Mesothelial cell of epicardium (in vitro differentiated cells): Measurements from ENCODE around the gene CIDEB. TPM values are rescaled to one million over a fixed set of nuclear protein-coding genes. Genes with fewer than 3 reads are reported as not detected.

ENCODE experiments used
- DNase-seq, 2 experiments: peaks; one replicate each; pipeline ENCODE4 v3.0.0; 2021; ENCODE audit warnings: low spot score in 2 of 2; ENCODE audit not compliant: unreplicated experiment in 2 of 2
- H3K27ac Mint-ChIP-seq: 2 replicates; pipeline ENCODE4 v1.8.0; 2021; ENCODE audit warnings: mixed read lengths
- H3K27me3 Mint-ChIP-seq: 2 replicates; pipeline ENCODE4 v1.8.0; 2021; ENCODE audit warnings: low read depth, mixed read lengths
- H3K36me3 Mint-ChIP-seq: 2 replicates; pipeline ENCODE4 v1.8.0; 2021; ENCODE audit warnings: mixed read lengths
- H3K4me1 Mint-ChIP-seq: 2 replicates; pipeline ENCODE4 v1.8.0; 2021; ENCODE audit warnings: mixed read lengths
- H3K4me3 Mint-ChIP-seq: 2 replicates; pipeline ENCODE4 v1.8.0; 2021; ENCODE audit warnings: mild to moderate bottlenecking, moderate library complexity, mixed read lengths
- H3K9me3 Mint-ChIP-seq: 2 replicates; pipeline ENCODE4 v1.8.0; 2021; ENCODE audit warnings: mixed read lengths
- total RNA-seq: library from RNA; stranded (reverse); gene quantifications from 3 replicates; pipeline ENCODE4 v1.2.1, GENCODE V29; 2021
- TF ChIP-seq, protein P1 (sequence below): fragments of 200-600 bp; sonication (generic); IDR thresholded peaks from one replicate; pipeline ENCODE4 v1.5.0; 2021; ENCODE audit warnings: antibody characterized with exemption; ENCODE audit not compliant: unreplicated experiment

Gene CIDEB
- total RNA-seq, 1 donor from 2014 or later = not detected

DNA sequence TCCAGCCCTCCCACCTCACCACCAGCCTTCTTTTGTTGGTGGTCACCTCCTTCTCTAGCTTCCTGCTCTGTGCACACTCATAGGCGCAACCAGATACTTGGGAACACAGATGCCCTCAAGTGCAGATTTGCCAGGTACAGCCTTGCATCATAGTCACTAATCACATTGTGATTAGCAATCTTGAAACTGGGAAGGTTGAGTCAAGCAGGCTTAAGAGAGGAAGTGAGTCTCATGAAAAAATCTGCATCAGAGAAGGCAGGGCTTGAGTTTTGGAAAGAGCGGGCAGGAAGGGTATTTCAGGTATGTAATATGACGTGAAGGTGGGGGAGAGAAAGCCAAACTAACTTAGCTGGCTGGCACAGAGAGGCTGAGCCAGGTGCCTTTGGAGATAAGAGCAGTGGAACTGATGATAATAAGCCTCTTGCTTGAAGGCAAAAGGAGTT lies 33.7 kb downstream of the CIDEB start:
- Mint-ChIP-seq H3K27me3 (no peaks in the 10 kb centered on the region), H3K4me1 (peaks cover 24% of the 10 kb centered on the region), H3K9me3 (no peaks in the 10 kb centered on the region), H3K4me3 (no peak overlapping the region), H3K27ac (peak overlapping the region; percentile 64), H3K36me3 (no peaks in the 10 kb centered on the region)
- TF ChIP-seq, protein P1, sequence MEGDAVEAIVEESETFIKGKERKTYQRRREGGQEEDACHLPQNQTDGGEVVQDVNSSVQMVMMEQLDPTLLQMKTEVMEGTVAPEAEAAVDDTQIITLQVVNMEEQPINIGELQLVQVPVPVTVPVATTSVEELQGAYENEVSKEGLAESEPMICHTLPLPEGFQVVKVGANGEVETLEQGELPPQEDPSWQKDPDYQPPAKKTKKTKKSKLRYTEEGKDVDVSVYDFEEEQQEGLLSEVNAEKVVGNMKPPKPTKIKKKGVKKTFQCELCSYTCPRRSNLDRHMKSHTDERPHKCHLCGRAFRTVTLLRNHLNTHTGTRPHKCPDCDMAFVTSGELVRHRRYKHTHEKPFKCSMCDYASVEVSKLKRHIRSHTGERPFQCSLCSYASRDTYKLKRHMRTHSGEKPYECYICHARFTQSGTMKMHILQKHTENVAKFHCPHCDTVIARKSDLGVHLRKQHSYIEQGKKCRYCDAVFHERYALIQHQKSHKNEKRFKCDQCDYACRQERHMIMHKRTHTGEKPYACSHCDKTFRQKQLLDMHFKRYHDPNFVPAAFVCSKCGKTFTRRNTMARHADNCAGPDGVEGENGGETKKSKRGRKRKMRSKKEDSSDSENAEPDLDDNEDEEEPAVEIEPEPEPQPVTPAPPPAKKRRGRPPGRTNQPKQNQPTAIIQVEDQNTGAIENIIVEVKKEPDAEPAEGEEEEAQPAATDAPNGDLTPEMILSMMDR = no peak
- no peak for DNase-seq

DNA sequence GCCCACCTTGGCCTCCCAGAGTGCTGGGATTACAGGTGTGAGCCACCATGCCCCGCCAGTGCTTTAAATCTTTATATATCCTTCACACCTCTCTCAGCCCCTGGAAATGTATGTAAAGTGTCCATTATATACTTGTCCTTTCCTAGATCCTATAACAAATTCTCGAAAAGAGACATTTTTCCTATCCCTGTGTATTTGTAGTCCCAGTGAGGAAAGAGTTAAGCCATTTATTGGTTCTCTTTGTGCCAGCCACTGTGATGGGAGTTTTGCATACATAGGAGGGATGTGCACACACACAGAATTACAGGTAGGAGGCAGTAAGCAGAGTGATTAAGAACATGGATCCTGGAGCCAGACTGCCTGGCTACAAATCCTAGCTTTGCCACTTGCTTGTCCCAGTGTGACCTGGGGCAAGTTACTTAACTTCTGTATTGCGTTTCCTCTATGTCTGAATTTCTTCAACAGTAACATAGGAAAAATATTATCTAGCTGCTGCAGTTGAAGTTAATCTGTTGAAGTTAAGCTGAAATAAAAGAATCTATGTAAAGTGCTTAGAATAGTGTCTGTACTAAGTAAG lies 34.3 kb downstream of the CIDEB start:
- Mint-ChIP-seq H3K4me1 (peaks cover 24% of the 10 kb centered on the region), H3K36me3 (no peaks in the 10 kb centered on the region), H3K4me3 (no peak overlapping the region), H3K9me3 (no peaks in the 10 kb centered on the region), H3K27me3 (no peaks in the 10 kb centered on the region), H3K27ac (peak overlapping the region; percentile 32)
- no peak for DNase-seq
- TF ChIP-seq, protein P1 = no peak

DNA sequence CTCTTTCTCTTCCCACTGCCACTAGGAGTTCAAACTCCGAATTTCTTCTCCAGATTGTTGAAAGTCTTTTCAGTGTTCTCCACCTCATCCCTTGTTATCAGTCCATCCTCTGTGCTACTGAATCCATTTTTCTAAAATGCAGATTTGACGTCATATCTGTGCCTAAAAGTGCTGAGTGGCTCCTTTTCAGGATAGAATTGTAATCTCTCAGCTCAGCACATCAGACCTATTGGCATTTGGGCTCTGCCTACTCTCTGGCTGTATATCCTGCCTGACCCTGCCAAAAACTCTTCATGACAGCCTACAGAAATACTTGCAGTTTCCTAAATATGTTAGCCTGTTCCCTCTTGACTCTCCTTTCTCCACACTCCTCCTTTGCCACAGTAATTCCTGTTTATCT lies 35.3 kb downstream of the CIDEB start:
- Mint-ChIP-seq H3K4me1 (peaks cover 24% of the 10 kb centered on the region), H3K27ac (peak overlapping the region; percentile 10), H3K4me3 (peak overlapping the region; percentile 84), H3K27me3 (no peaks in the 10 kb centered on the region), H3K36me3 (no peaks in the 10 kb centered on the region), H3K9me3 (no peaks in the 10 kb centered on the region)
- DNase-seq = no peak
- TF ChIP-seq, protein P1 = no peak

DNA sequence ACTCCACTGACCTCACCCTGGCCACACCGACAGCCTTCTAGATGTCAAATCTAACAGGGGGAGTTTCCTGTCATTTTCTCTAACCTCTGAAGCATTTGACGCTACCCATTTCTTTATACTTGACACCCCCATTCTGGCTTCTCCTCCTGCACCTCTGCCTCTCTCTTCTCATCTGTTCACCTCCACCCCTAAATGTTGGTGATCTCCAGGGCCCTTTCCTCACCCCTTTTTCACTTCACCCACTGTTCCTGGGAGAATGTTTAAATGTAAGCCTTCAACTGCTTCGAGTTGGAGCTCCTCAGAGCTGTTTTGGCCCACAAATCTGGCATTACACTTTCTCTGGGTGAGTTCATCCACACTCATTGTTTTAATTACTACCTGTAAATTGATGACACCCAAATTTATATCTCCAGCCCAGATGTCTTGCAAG lies 35.9 kb downstream of the CIDEB start:
- Mint-ChIP-seq H3K9me3 (no peaks in the 10 kb centered on the region), H3K27me3 (no peaks in the 10 kb centered on the region), H3K4me3 (peak overlapping the region; percentile 84), H3K36me3 (peaks cover 6% of the 10 kb centered on the region), H3K27ac (peak overlapping the region; percentile 78), H3K4me1 (peaks cover 24% of the 10 kb centered on the region)
- no peak for DNase-seq
- TF ChIP-seq, protein P1 = no peak

DNA sequence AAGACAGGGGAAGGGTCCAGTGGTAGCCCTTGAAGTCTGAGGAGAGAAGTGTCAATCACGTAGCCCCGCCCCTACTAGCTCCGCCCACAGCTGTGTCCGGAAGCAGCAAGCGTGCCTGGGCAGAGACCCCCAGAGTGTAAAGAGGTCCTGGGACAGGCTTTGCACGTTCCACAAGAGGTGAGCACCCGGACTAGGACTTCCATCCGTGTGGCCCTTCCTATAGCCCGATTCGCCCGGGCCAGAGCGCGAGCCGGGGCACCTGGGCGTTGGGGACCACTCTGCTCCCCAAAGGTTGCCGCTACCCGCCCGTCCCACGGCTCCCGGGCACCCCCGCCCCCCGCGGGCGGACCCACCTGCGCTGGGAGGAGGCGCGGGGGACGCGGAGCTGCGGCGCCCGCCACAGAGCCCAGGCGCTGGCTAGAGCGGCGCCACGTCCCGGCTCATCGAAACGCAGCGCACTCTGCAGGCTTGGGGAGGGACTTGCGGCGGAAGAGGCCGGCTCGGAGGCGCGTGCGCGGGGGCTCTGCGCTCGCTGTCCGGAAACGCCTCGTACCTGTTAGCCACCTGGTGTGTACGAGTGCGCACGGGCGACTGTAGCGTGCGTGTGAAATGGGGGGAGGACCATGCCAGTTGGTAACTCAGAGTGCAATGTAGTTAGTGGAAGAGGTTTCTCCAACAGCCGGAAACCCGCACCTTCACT lies 36.5 kb downstream of the CIDEB start, which contains the start of gene RABGGTA:
RABGGTA (minus strand) TSS at position 464 of the 700 bp plus-strand sequence. CDS start 482 bp downstream, outside the sequence.
- Mint-ChIP-seq H3K4me3 (peak within 1 kb of the TSS; percentile 84), H3K27me3 (no peaks in the 10 kb centered on the region), H3K9me3 (no peaks in the 10 kb centered on the region), H3K4me1 (peaks cover 24% of the 10 kb centered on the region), H3K27ac (peak within 1 kb of the TSS; percentile 93), H3K36me3 (peaks cover 11% of the 10 kb centered on the region)
- DNase-seq = peak; percentile 79 to 91
- TF ChIP-seq, protein P1 = peak; percentile 42
